ENCODE data around the gene ZSCAN5B.

Gene ZSCAN5B

DNA sequence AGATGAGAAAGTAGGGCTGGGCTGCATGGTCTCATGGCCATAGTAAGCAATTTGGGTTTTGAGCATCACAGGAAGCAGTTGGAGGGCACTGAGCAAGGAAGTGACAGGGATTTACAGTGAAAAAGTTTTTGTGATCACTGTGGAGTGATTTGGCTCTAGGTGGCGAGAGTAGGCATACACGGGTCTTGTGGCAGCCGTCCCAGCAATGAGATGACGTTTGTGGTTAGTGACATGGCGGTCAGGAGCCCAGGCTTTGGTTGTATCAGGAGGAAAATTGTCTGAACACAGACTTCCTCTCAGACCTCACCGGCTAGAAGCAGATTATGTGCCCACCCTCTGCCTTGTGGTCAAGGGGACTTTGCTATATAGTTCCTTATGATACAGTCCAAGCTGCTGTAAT, 53.2 kb downstream of the ZSCAN5B start:
- DNase-seq, result peak; percentile 16

DNA sequence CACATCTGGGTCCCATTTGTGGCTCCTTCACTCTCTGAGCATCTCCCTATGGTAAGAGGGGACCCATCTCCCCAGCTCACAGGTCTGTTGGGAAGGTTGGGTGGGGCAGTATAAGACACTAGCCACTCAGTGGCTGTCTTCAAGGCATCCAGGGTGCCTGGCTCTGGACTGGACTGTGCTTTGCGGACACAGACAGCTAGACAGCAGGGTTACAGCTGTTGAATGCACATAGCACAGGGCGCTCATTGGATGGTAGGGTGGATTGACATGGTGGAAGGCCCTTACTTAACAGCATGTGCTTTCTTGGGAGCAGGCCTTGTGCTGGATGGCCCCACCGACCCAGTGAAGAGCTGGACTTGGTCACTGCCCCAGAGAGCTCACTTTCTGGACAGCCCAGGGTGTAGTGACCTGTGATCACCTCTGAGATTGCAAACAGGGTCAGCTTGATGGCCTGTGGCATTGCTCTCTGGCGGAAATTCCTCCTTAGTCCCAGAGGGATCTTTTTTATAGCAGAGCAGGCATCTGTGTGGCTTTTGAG, 54.6 kb downstream of the ZSCAN5B start:
- DNase-seq, result no peak

DNA sequence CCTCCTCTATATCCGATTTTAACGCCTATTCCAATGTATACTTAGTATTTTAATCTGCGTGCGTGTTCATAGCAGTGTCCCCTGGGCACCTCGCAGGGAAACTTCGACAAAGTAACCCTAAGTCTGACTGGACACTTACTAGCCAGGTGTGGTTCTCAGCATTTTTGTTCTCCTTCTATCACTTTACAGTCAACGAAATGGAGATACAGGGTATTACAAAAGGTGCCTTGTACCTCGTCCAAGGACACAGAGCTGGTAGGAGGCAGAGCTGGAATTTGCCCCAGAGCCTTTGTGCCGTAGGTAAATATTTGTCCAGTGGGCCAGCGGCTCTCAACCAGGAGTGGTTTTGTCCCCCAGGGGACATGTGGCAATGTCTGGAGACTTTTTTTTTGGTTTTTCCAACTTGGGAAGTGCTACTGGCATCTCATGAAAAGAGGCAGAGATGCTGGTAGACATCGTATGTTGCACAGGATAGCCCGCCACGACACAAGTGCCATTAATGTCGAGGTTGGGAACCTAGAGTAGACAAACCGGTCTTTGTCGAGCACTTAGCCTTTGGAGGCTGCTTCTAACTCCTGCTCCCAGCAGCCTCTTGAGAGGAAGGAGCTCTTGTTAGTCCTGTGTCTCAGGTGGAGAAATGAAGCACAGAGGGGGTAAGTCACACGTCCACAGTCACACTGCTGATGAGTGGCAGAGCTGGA, 55.3 kb downstream of the ZSCAN5B start:
- DNase-seq, result no peak

DNA sequence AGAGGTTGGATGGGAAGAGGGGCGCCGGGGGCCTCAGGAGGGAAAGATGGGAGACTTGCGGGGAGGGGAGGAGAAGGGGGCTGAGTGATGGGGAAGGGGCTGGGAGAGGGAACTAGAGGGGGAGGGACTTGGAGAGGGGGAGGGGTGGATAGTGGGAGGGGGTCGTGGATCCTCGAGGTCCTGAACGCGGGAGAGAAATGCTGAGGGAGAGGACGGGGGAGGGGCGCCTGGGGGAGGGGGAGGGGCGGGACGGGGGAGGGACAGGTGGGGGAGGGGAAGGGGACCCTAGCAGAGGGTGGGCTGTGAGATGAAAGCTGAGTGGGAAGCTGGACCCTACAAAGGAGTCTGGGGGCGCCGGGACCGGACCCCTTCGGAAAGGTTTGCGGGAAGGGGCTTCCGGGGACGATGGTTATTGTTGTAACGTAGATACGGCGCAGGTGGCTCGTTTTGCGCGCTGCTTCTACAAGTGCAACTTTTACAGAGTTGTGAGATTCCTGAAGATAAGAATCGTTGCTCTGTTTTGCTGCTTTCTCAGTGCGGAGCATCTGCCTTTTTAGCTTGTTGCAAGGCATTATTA, 56.1 kb downstream of the ZSCAN5B start:
- no peak for DNase-seq

DNA sequence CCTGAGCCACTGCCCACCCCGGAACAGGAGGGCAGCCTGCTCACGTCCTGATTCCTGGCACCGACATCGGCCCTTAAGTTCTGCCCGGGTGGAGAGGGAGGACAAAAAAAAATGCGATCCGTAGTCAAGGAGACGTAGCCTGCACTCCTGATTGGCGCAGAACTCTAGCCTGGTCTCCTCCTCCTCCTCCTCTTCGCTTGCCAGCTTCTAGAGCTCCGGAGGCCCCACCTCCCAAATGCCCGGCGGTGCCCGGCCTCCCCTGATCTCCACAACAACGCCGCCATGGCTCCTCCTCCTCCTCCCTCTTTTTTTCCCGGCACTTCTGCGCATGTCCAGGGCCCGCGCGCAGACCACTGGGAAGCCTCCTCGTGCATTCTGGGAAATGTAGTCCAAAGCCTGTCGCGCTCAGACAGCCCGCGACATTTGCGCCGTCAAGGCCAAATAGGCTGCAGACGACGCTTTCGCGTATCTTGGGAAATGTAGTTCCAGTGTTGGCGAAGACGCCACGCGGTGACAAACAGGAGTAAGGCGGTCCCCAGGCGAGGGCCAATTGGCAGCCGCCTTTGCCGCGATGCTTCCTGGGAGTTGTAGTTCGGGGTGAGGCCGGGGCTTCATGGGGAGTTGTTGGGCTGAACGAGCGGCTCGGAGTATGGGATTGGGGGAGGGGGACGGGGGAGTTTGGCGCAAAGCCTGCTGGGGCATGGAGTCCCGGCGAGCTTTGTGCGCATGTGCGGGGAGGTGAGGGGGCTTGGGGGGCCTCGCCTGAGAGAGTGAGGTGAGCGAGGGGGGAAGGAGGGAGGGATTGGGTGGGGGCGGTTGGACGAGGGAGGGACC, 56.8 kb downstream of the ZSCAN5B start, which contains the start of gene ZNF444:
ZNF444 (plus strand) TSS at position 705 of the 834 bp plus-strand sequence. CDS start 5,625 bp downstream, outside the sequence.
- peak; percentile 99 for DNase-seq

DNA sequence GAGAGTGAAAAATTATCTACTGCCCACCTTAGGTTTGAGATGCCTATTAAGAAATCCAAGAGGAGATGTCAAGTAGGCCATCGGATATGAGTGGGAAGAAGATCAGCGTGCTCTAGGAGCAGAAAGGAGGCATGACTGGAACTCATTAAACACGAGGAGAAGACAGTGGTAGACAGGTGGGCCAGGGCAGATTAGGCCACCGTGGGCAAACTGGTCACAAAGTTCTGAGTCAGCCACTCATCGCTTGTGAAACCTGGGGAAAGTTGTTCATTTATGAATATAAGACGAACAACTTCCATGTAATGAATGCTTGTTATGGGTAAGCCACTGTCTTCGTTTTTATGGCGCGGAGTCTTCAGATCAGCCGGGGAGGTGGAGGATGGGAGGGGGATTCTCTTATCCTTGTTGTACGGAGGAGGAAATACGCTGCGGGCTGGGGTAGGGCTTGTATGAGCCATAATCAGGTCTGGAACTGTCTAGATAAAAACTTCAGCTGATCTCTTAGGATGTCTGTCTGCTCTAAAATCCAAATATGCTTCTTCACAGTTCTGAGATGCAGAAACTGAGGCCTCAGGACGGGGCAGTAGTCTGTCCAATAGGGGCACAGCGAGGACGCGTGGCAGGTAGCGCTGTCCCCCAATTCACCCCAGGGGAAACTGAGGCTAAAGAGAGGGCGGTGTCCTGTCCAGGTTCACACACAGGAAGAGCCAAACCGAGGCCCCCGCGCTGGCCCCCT, 57.6 kb downstream of the ZSCAN5B start:
- DNase-seq, result no peak

Data from activated CD4-positive, alpha-beta T cell treated with anti-CD3 and anti-CD28 coated beads, Interleukin-10, Interleukin-2, amounts not matched to agents 100 ng/mL and 50 ng/mL, durations not matched to agents 16 hours and 8 hours (primary cell).